HG03196 (cell line): Measurements from ENCODE around the gene RASAL2.
"Not testable (repeated sequence)": the region's sequence is repeated elsewhere in the genome, so short reads cannot be mapped to it uniquely, and the experiment has no call there.

Experiments
- ATAC-seq: cut with Tn5 transposase; IDR thresholded peaks from one replicate; pipeline ENCODE4 v1.9.1; 2021; ENCODE audit not compliant: unreplicated experiment

The RASAL2 gene

DNA sequence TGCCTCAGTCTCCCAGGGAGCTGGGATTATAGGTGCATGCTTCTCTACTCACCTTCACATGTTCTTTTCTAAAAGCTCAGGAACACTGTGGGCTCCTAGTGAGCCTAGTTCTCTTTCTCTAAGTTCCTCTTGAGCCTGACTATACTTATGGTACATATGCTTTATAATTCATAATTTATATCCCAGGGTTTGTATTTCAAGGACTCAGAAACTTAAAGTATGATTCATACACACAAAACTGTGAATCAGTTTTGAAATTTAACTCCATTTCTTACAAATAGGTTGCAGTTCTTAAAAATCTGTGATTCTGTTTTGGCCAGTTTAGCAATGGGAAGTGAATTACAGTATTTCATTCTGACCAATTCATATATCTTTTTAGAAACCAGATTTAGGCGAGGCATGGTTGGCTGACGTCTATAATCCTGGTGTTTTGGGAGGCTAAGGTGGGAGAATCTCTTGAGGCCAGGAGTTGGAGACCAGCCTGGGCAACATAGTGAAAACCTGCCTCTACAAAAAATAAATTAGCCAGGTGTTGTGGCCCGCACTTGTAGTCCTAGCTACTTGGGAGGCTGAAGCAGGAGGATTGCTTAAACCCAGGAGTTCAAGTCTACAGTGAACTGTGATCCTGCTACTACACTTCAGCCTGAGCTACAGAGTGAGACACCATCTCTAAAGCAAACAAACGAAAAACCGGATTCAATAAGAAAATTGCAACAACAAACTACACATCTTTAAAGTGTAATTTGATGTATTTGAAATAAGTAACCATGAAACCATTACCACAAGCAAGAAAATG, 15.6 kb downstream of the RASAL2 start:
- no peak for ATAC-seq

DNA sequence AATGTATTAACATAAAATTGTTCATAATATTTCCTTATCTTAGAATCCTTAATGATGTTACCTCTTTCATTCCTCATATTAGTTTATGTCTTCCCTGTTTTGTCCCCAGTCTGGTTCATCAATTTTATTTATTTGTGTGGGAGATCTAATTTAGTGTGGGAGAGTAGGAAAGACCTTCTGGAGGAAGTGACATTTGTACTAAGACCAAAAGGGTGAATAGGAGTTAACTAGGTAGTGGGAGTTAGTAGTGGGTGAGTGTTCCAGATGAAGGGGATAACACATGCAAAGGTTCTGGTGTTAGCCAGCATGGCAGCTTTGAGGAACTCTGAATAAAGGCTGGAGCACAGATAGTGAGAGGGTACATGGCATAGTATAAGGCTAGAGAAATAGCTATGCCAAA, 21.4 kb downstream of the RASAL2 start:
- no peak for ATAC-seq

DNA sequence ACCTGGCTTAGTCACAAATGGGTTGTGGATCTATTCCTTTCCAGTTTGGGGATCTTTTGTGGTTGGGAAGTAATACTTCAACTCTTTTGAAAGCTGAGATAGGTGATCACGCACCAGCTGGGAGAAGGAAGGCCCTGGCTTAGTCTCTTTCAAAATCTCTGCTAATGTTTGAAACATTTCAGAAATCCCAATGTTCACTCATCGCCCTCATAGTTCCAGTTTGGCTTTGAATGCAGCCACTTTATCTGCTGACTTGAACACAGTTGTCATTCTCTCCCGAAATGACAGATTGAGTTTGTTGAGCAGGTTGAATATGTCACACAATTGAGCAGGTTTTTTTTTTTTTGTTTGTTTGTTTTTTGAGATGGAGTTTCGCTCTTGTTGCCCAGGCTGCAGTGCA, 24.6 kb downstream of the RASAL2 start:
- no peak for ATAC-seq

DNA sequence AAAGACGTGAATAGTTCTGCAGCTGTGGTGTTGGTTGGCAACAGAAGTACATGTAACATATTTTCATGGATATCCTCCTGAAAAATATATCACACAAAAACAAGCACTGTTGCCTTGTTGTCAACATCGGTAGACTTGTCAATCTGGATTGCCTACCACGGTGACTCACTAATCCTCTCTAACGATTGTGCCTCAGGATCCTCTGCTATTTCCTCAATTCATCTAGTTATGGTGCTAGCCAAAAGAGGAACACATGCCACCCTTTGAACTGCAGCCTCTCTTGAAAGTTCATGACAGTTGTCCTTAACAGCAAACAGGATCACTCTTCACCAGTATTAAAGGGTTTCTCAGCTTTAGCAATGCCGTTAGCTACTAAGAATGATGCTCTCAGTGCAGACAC, 25.7 kb downstream of the RASAL2 start:
- no peak for ATAC-seq

DNA sequence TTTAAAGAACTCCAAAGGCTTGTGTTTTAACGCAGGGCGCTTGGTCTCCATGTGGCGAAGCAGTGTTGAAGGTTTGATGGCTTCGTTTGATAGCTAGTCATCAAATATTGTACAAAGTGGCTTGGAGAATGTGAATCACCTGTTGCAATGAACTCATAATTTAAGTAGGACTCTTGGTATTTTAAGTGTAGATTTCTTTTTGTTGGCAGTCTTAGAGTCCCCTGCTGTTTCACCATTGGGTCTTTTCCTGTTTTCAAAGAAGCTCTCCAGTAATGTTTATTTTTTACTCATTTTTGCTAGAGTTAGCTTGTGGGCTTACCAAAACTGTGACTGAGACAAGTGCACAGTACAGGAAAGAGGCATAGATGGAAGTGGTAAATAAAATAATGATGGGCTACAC, 26.2 kb downstream of the RASAL2 start:
- ATAC-seq = no peak

DNA sequence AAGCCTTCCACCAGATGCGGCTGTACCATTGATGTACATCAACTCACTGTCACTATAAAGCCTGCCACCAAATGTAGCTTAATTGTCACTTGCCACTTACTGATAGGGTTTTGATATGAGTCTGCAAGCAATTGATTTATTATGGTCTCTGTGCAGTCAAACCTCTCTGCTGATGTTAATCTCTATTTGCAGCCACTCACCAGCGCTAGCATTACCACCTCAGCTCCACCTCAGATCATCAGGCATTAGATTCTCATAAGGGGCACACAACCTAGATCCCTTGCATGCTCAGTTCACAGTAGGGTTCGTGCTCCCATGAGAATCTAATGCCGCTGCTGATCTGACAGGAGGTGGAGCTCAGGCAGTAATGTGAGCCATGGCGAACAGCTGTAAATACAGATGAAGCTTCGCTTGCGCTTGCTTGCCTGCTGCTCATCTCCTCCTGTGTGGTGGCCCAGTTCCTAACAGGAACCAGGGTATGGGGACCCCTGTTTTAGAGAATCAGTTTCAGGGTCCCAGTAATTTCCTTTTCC, 26.7 kb downstream of the RASAL2 start:
- not testable (repeated sequence) for ATAC-seq

DNA sequence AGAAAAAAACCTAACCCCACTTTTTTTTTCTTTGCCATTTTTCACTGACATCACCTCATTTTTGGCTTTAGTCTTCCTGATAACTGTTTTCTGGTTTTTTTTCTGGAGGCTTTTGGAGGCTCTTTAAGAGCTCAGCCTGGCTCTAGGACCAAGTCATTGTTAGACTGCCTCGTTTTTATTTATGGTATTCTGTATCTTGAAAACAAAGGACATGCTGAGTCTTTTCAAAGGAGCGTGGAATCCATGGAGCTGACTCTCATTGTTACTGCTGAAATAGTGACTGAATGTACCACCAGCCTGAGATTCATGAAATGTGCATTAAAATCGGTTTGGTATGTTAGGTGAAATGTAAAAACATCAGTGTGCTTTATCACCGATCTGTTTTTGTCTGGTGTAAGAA, 28.0 kb downstream of the RASAL2 start:
- ATAC-seq = no peak

DNA sequence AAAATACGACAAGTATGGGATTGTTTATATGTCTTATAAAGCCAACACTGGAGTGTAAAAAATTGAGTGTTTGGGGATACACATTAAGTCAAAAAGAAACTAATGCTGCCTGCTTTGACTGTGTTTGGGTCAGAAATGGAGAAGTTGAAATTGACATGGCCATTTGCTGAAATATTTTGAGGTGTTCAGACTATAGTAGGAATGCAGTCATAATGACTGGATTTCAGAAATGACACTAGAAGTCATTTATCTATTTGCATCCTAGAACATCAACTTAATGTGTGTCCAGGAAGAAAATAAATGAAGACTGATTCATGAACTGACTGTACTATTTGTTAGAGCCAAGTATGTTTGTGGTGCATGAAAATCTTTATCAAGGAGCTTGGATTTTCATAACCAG, 28.4 kb downstream of the RASAL2 start:
- ATAC-seq = no peak

DNA sequence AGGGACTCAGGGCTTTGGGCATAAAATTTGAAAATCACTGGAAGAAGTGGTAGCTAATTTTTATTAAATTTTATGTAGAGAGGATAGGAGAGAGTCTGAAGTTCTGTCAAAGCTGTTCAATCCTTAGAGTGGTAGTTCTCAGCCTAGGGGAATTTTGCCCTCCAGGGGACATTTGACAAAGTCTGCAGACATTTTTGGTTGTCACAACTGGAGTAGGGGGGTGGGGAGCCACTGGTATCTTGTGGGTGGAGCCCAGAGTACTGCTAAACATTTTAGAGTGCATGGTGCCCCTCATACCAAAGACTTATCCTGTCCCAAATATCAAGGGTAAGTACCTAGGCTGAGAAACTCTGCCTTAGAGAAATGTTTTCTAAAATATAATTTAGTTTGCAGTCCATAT, 30.2 kb downstream of the RASAL2 start:
- ATAC-seq = no peak

DNA sequence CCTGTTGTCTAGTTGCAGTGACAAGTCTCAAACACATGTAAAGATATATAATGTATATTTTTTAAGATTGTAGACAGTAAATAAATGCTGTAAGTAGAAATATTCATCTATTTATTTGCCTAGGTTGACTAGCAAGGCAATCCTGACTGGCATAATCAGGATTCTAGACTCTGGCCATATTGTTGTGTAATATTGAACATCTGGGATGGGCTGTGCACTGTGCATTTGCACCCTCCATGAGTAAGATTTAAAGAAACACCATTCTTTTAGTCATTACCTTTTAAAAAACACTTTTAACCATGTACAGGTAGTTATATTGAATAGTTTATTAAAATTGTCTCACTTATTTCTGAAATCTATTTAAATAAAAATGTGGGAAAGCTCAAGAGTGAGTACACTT, 32.4 kb downstream of the RASAL2 start:
- no peak for ATAC-seq

DNA sequence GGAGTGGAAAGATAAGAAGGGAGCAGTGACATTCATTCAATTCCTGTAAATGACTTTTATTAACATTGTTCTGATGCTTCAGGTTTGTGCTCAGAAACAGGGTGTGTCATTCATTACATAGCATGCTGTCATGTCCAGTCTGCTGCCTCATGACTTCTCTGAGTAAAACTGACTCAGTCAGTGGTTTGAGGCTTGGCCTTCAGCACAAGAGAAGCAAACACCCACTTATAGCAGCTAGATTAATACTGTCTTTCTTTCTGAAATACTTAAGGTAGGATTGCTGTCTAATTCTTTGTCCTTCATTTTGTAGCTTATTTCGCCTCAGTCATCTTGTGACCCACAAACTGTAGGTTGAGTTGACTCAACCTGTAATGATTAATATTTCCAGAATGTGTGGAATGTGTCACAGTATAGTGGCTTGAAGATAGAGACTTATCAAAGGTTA, 32.9 kb downstream of the RASAL2 start:
- ATAC-seq = no peak

DNA sequence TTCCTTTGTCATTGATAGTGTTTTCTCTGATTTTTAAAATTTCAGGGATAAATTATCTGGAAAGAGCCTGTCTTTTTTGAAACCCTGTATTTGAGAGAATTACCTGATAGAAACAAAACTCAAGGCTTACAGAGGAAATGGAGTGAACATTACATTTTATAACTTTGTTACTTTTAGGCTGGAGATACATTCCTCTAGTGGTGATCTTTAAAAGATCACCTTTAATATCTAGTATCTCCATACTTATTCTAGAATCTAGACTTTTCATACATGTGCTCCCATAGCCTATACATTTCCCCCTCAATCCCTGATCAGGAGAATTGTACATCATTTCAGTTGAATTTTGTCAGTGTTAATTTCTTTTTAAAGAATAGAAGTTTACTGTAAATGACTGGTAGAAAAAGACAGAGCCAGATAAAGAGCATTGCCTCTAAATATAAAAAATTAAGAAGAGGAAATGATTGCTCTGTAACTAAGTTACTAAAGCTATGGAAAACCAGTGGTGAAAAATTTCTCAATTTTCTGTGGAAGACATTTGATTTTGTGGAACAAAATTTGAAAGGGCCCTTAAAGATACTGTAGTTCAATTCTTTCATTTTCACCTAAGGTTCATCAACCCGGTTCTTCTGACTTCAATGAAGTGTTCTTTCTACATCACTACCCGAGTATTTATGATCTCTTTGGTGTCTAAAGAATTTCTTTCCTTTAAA, 33.7 kb downstream of the RASAL2 start:
- ATAC-seq = no peak

DNA sequence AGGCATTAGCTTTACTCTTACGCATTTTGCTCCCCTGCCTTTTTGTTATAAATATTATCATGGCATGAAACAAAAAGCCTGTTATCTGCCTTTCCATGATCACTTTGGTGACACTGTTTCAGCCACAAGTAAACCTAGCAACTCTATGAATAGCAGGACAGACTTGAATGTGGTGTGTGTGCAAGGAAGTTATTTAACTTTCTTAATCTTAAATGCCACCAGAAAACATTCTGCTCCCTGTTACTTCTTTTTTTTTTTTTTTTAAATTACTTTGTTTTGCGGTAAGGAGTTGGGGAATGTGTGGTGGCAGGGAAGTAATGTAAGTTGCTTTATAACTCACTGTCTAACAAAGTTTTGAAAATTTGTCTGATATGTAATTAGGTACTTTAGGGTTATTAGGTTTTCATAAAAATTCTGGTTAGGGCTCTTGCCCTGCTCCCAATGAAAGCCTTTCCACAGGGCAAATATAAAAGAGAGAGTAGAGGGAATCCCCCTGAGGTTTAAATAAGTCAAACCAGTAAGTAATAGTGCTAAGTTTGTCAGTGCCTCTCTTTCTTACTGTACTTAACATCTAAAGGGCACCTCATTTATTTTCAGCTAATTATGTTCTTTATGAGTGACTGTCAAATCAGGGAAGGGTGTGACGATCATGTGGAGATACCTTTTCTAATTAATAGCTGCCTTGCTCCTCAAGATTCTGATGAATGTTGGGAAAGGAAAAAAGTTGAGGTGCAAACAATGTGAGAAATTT, 39.5 kb downstream of the RASAL2 start:
- ATAC-seq = no peak

DNA sequence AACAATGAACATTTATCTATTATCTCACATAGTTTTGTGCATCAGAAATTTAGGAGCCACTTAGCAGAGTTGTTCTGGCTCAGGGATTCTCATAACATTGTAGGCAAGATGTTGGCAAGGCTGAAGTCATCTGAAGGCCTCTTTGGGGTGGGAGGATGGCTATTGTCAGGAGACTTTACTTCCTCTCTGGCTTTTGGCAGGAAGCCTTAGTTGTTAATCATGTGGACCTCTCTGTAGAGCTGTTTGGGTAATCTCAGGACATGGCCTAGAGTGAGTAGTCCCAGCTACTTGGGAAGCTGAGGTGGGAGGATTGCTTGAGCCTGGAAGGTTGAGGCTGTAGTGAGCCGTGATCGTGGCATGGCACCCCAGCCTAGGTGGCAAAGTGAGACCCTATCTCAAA, 40.2 kb downstream of the RASAL2 start:
- ATAC-seq = no peak

DNA sequence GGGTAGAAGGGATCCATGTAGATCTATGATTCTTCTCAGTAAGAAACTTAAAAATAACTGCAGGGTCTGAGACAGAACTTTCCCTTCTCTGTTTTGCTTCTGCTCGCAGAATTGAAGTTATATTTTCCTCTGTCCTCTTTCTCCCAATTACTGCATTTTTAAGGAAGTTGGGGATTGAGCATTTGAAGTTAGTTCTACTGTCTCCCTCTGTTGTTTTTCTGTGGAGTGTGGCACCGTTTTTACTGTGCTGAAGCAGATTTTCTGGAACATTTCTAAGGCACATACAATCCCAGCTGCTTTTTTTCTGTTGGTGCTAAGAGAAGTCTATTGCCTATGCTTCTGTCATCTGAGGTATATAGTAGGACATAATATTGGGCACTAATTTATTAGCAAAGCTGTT, 43.3 kb downstream of the RASAL2 start:
- no peak for ATAC-seq

DNA sequence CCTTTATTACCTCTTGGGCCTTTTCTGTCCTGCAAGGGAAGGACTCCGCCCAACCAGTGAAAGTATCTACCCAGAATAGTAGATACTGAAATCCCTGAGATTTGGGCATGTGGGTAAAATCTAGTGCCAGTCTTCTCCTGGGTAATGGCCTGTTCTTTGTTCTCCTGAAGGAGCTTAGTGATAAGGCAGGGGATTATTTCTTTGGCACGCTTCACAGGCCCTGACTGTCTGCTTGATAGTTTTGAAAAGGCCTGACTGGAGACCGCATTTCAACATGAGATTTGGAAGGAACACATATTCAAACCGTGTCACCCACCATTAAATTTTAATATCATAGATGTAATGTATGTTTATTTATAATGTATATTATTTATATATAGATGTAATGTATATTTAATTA, 48.9 kb downstream of the RASAL2 start:
- ATAC-seq = no peak

DNA sequence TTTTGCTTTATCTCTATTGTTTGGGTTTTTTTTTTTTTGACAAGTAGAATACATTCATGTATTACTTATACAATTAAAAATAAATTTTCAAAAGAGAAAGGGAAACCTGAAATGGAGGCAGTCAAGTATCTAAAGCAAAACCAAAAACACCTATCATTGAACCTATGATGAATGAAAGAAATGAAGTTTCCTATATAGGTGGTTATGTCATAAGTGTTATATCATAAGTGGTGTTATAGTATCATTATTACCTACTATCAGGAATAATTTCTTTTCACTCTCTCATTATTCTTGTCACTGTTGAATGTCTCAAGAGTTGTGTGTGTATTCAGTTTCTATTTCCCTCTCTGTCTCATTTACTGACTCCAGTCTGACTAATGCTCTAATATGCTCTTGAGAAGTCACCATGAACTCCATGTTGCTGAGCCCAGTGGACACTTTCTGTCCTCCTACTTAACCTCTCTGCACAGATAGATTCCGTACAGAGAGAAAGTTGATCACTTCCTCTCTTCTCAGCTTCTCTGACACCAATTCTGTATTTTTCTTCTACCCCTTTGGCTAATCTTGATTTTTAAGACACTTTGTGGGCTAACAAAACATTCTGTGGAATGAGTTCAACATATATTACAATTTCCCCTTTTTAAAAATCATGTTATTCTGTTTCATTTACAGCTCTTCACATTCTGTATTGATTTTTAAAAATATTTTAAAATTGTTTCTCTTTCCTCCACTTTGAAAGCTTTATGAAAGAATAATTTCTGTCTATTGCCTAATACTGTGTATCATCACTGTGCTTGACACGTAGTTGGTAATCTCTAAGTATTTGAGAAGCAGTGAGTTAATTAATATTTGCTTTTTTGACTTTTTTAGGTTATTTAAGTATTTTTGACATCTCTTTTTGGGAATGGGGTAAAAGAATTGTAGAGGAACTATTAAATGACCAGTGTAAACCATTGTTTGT, 50.1 kb downstream of the RASAL2 start:
- ATAC-seq = peak; percentile 64

DNA sequence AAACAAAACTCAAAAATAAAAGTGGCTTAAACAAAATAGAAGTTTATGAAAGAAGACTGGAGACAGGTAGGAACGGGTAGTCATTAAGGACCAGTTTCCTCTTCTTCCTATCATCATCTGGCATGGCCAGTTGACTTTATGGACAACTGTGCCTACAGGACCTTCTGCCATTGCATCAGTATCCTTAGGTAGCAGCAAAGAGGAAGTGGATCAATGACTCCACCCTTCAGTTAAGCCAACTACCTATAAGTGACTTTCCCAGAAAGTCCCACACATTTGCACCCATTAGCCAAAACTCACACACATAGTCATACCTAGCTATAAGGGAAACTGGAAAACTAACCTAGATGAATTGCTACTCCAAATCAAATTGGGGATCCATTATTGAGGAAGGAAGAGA, 51.7 kb downstream of the RASAL2 start:
- no peak for ATAC-seq

DNA sequence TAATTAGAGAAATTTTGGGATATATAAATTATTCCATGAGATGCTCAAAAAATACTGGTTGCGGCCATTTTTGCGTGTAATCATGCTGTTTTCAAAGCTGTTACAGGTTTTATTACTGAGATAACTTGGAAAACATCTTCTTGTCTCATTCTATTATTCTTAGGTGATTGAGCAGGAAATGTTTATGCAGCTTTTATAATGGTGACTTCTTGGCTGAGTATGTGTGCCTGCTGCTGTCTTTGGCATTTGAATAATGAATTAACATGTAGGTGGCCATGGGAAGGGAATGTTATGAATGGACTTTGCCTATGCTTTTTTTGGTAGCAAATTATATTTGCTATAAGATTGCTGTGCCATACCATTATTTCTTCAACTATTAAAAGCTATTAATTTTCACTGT, 52.5 kb downstream of the RASAL2 start:
- ATAC-seq = no peak

DNA sequence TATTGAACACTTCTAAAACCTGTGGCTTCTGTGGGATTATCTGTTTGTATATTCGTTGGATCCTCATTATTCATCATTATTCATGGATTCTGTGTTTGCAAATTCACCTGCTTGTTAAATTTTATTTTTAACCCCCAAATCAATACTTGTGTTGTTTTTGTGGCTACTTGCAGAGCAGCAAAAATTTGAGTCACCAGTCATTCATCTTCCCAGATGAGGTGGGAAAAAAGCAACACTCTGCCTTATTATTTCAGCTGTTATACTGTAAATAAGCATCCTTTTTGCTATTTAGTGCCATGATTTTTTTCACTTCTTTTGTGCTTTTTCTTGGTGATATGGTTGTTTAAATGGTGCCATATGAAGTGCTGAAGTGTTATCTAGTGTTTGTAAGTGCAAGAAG, 56.7 kb downstream of the RASAL2 start:
- no peak for ATAC-seq

DNA sequence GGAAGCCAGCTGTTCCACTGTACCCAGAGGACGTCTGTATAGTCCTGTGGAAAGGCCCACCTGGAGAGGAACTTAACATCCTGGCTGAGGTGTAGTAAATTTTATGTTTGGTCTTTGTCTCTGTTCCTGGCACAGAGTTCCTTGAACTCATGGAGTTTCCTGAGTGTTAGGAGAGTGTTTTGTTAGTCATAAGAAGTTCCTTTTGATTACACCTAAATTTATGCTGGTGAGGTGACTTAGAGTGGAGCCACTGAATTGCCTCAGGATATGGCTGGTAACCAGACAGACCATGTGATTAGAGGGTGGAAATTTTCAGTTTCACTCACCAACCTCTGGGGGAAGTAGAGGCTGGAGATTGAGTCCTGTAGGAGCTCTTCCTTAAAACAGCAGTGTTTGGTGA, 57.9 kb downstream of the RASAL2 start:
- no peak for ATAC-seq
